Testis (tissue), 3 donors: ENCODE measurements around the gene TRABD2A. TPM values are rescaled to one million over a fixed set of nuclear protein-coding genes. Genes with fewer than 3 reads are reported as not detected.
"Not testable (repeated sequence)": the region's sequence is repeated elsewhere in the genome, so short reads cannot be mapped to it uniquely, and the experiment has no call there.

Experiments
- DNase-seq: peaks from one replicate; pipeline ENCODE4 v3.0.0-alpha.2; 2019
- H3K27ac ChIP-seq, 2 donors: fragments of 200-600 bp; sonication (generic); one replicate each; pipeline ENCODE4 v1.5.1; 2019
- H3K27me3 ChIP-seq: fragments of 200-600 bp; sonication (generic); one replicate; pipeline ENCODE4 v1.5.1; 2019
- H3K36me3 ChIP-seq: fragments of 200-600 bp; sonication (generic); one replicate; pipeline ENCODE4 v1.5.1; 2017; ENCODE audit warnings: low read depth; ENCODE audit errors: missing control alignments
- H3K4me1 ChIP-seq: fragments of 200-600 bp; sonication (generic); one replicate; pipeline ENCODE4 v1.5.1; 2019
- H3K4me3 ChIP-seq, 2 donors: fragments of 200-600 bp; sonication (generic); one replicate each; pipeline ENCODE4 v1.5.1; 2017 to 2019
- H3K9me3 ChIP-seq: fragments of 200-600 bp; sonication (generic); one replicate; pipeline ENCODE4 v1.5.1; 2017
- POLR2A ChIP-seq: fragments of 450-650 bp; IDR thresholded peaks from one replicate; pipeline ENCODE4 v1.6.1; 2017; ENCODE audit warnings: antibody characterized with exemption, mild to moderate bottlenecking, moderate library complexity
- WGBS, 2 donors: methylation state at CpG; one replicate each; pipeline ENCODE4 v1.1.5; 2018; 5-methylcytosine and 5-hydroxymethylcytosine counted together
- intact Hi-C: fragments of 100-400 bp; cut with DNase I; formaldehyde crosslinking; loops from one replicate; pipeline ENCODE4 v1.15.1; 2023; ENCODE audit warnings: low total_unique reads
- polyA plus RNA-seq: library from polyadenylated mRNA; stranded (reverse); fragments of 350-450 nt; fragmentation: Illumina TruSeq; extraction: RNeasy Lipid Tissue Mini Kit (QIAGEN cat#74804); gene quantifications from one replicate; pipeline ENCODE4 v1.2.3, GENCODE V29; 2014; ENCODE audit warnings: low read depth, low replicate concordance; ENCODE audit not compliant: insufficient read depth
- total RNA-seq, 2 donors: library from RNA; depleted of rRNA; stranded (reverse); fragments of >200 nt; gene quantifications; one replicate each; pipeline ENCODE4 v1.2.3, GENCODE V29; 2016
- TF ChIP-seq, protein P1 (sequence below), 3 experiments: fragments of 450-650 bp in 2 of 3; fragments of 200-600 bp in 1 of 3; sonication (generic) in 1 of 3; IDR thresholded peaks; one replicate each; pipeline ENCODE4 v1.5.1; 2016 to 2019; ENCODE audit warnings: antibody characterized with exemption in 3 of 3, mild to moderate bottlenecking in 2 of 3, moderate library complexity in 1 of 3

TRABD2A gene
- total and polyA plus RNA-seq, 3 donors from 2014 or later, result 19.1 to 82.5 (median 44.1) TPM

DNA sequence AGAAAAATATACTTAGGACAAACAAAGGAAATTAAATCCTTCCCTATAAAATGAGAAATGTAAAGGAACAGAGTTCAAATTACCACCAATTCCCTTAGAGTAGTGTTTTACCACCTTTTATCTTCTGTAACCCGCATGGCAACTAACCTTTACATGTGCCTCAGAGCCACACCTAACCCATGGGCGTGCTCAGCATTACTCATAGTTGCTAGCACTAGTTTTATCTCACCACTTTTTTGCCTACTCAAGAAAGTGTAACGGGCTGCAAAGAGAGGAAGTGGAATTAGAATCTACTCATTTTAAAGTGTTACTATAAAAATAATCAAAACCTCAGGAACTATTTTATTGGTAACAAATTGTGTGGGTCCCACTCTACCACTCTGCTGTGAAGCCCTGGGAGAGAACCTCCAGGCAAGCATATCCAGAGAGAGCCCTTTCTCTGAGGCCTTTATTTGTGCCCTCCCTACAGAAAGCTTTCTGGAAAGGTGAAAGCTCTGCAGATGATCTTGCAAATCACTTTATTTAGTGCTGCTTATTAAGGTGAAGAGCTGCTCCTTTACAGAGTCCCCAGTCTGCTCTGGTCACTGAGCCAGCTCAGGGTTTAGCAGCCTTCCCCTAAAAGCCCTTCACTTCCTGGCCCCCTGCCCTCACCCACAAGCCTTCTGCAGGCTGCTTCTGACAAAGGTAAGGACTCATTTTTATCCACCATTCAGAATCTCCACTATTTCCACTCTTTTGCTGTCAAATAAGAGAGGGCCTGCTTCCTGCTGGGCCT is 98.8 kb downstream of the TRABD2A start:
- Histone ChIP-seq H3K27me3 (no peaks in the 10 kb centered on the region), H3K4me3 (no peak overlapping the region), H3K27ac (no peak overlapping the region), H3K4me1 (no peaks in the 10 kb centered on the region), H3K9me3 (no peaks in the 10 kb centered on the region), H3K36me3 (no peaks in the 10 kb centered on the region)
- intact Hi-C loops, result no loop called here
- no peak for TF ChIP-seq POLR2A
- 86 to 88% methylated on average over 3 of the region's 3 CpGs for WGBS, 2 donors
- DNase-seq, result no peak

DNA sequence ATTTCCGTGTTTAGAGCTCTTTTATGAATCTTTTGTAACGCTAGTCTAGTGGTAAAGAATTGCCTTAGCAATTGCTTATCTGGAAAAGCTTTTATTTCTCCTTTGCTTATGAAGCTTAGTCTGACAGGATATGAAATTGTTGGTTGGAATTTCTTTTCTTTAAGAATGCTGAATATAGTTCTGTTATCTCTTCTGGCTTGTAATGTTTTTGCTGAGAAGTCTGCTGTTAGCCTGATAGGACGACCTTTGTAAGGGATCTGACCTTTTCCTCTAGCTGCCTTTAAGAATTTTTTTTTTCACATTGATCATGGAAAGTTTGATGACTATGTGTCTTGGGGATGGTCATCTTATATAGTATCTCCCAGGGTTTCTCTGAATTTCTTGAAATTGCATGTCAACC is 101.1 kb downstream of the TRABD2A start:
- WGBS, 2 donors, result 90 to 93% methylated on average over 3 of the region's 3 CpGs
- Histone ChIP-seq H3K4me1 (no peaks in the 10 kb centered on the region), H3K27me3 (no peaks in the 10 kb centered on the region), H3K4me3 (no peak overlapping the region), H3K36me3 (no peaks in the 10 kb centered on the region), H3K9me3 (no peaks in the 10 kb centered on the region), H3K27ac (no peak overlapping the region)
- DNase-seq, result no peak
- TF ChIP-seq POLR2A, result no peak
- TF ChIP-seq, protein P1, sequence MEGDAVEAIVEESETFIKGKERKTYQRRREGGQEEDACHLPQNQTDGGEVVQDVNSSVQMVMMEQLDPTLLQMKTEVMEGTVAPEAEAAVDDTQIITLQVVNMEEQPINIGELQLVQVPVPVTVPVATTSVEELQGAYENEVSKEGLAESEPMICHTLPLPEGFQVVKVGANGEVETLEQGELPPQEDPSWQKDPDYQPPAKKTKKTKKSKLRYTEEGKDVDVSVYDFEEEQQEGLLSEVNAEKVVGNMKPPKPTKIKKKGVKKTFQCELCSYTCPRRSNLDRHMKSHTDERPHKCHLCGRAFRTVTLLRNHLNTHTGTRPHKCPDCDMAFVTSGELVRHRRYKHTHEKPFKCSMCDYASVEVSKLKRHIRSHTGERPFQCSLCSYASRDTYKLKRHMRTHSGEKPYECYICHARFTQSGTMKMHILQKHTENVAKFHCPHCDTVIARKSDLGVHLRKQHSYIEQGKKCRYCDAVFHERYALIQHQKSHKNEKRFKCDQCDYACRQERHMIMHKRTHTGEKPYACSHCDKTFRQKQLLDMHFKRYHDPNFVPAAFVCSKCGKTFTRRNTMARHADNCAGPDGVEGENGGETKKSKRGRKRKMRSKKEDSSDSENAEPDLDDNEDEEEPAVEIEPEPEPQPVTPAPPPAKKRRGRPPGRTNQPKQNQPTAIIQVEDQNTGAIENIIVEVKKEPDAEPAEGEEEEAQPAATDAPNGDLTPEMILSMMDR (IDR thresholded peaks at IDR 0.05), result no peak
- intact Hi-C loops, result no loop called here

DNA sequence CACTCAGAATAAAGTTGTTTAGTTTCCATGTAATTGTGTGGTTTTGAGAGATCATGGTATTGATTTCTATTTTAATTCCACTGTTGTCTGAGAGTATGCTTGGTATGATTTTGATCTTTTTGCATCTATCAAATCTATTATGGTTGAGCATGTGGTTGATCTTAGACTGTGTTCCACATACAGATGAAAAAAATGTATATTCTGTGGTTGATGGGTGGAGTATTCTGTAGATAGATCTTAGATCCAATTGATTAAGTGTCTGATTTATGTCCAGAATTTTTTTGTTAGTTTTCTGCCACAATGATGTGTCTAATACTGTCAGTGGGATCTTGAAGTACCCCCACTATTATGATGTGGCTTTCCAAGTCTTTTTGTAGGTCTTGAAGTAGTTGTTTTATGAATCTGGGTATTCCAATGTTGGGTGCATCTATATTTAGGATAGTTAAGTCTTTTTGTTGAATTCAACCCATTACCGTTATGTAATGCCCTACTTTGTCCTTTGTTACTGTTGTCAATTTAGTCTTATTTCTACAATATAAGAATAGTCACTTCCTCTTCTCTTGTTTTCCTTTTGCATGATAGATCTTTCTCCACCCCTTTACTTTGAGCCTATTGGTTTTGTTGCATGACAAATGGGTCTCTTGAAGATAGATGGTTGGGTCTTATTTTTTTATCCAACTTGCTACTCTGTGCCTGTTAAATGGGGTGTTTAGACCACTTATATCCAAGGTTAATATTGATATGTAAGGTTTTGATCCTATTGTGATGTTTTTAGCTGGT is 101.8 kb downstream of the TRABD2A start:
- WGBS, 2 donors, result 85 to 89% methylated on average over 1 of the region's 1 CpG
- intact Hi-C loops, result no loop called here
- Histone ChIP-seq H3K36me3 (no peaks in the 10 kb centered on the region), H3K4me1 (no peaks in the 10 kb centered on the region), H3K27me3 (no peaks in the 10 kb centered on the region), H3K27ac (no peak overlapping the region), H3K4me3 (no peak overlapping the region), H3K9me3 (no peaks in the 10 kb centered on the region)
- no peak for TF ChIP-seq POLR2A
- TF ChIP-seq, protein P1 (IDR thresholded peaks at IDR 0.05), result no peak
- DNase-seq, result no peak

DNA sequence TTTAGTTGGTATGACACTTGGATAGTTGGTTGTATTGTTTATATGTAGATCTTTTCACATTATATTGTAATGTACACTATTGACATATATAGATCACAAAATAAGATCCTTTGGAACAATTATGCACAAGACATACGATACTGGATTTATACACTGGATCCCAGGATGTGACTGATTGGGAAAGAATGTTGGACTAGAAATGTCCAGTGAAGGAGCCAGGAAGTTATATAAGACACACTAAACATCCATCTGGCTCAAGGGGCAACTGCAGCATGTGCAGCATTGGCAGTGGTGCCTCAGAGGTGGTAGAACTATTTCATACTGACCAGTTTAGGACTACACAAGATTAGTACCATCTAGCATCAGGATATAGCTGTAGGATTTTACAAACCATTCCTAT is 104.9 kb downstream of the TRABD2A start:
- H3K4me1 ChIP-seq, result no peaks in the 10 kb centered on the region
- WGBS, 2 donors, result 90 to 100% methylated on average over 1 of the region's 1 CpG
- intact Hi-C loops, result no loop called here
- no peaks in the 10 kb centered on the region for H3K27me3 ChIP-seq
- DNase-seq, result no peak
- no peaks in the 10 kb centered on the region for H3K36me3 ChIP-seq
- no peak overlapping the region for H3K27ac ChIP-seq
- H3K9me3 ChIP-seq, result no peaks in the 10 kb centered on the region
- no peak overlapping the region for H3K4me3 ChIP-seq
- TF ChIP-seq, protein P1 (IDR thresholded peaks at IDR 0.05), result no peak
- TF ChIP-seq POLR2A, result no peak

DNA sequence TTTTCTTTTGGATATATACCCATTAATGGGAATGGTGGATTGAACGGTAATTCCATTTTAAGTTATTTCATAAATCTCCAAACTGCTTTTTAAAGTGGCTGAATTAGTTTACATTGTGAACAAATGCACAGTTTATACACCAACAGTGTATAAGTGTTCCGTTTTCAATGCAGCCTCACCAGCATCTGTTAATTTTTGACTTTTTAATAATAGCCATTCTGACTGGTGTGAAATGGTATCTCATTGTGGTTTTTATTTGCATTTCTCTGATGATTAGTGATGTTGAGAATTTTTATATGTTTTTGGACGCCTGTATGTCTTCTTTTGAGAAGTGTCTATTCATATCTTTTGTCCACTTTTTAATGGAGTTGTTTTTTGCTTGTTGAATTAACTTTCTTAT is 107.3 kb downstream of the TRABD2A start:
- H3K27ac ChIP-seq, DNase-seq, H3K36me3 ChIP-seq, H3K9me3 ChIP-seq, H3K27me3 ChIP-seq, intact Hi-C loops, H3K4me3 ChIP-seq, H3K4me1 ChIP-seq: not testable (repeated sequence)
- WGBS, 2 donors, result 71 to 74% methylated on average over 3 of the region's 3 CpGs

Other genes with a start within 250 kb of the TRABD2A start
- 1,000 to 10,000 TPM; 2,819 to 3,571 TPM for gene TMSB10, start 24.6 kb upstream of the TRABD2A start, total RNA-seq
- gene TMSB10, start 24.6 kb upstream of the TRABD2A start, polyA plus RNA-seq, result 1,824 TPM
- gene KCMF1, start 90.1 kb upstream of the TRABD2A start, total RNA-seq, result 10 to 100 TPM; 53.9 to 56.9 TPM
- 141 TPM for gene KCMF1, start 90.1 kb upstream of the TRABD2A start, polyA plus RNA-seq